Activated CD8-positive, alpha-beta T cell treated with anti-CD3 and anti-CD28 coated beads for 36 hours (primary cell): Measurements from ENCODE around the gene NALCN. TPM values are rescaled to one million over a fixed set of nuclear protein-coding genes. Genes with fewer than 3 reads are reported as not detected.

Source experiments
- ATAC-seq: fragments of 200-7000 bp; cut with Tn5 transposase; one replicate; pipeline ENCODE4 v1.10.0; 2021; ENCODE audit warnings: mild to moderate bottlenecking, moderate library complexity
- CTCF ChIA-PET: fragments of 350-600 bp; sonication (Branson Sonifier 250); formaldehyde crosslinking; loops from one replicate; lab custom pipeline; 2021; ENCODE audit warnings: antibody characterized with exemption; lab: Charles Lee
- POLR2A ChIA-PET: fragments of 350-600 bp; sonication (Branson Sonifier 250); formaldehyde crosslinking; loops from one replicate; lab custom pipeline; 2021; ENCODE audit warnings: antibody characterized with exemption; lab: Charles Lee
- DNase-seq: peaks from one replicate; pipeline ENCODE4 v3.0.0-alpha.2; 2020
- H3K27ac Mint-ChIP-seq: one replicate; pipeline ENCODE4 v1.8.0; 2021; ENCODE audit warnings: mild to moderate bottlenecking, mixed read lengths
- H3K27me3 Mint-ChIP-seq: one replicate; pipeline ENCODE4 v1.8.0; 2021; ENCODE audit warnings: mixed read lengths
- H3K36me3 Mint-ChIP-seq: one replicate; pipeline ENCODE4 v1.8.0; 2021; ENCODE audit warnings: low read depth, mixed read lengths
- H3K4me1 Mint-ChIP-seq: one replicate; pipeline ENCODE4 v1.8.0; 2021; ENCODE audit warnings: low read depth, mixed read lengths
- H3K4me3 Mint-ChIP-seq: one replicate; pipeline ENCODE4 v1.8.0; 2021; ENCODE audit warnings: mild to moderate bottlenecking, moderate library complexity, mixed read lengths
- H3K9me3 Mint-ChIP-seq: one replicate; pipeline ENCODE4 v1.8.0; 2021; ENCODE audit warnings: mixed read lengths
- intact Hi-C: fragments of 100-400 bp; cut with micrococcal nuclease; formaldehyde crosslinking; loops from one replicate; pipeline ENCODE4 v1.10.0; 2022
- total RNA-seq, 2 experiments: library from RNA; stranded (reverse); gene quantifications; one replicate each; pipeline ENCODE4 v1.2.3, GENCODE V29; 2021
- TF ChIP-seq, protein P1 (sequence below): fragments of 200-600 bp; IDR thresholded peaks from one replicate; pipeline ENCODE4 v1.8.0; 2022; ENCODE audit warnings: antibody characterized with exemption, mild to moderate bottlenecking

Gene NALCN
- total RNA-seq, 2 experiments from 2014 or later, result not detected

DNA sequence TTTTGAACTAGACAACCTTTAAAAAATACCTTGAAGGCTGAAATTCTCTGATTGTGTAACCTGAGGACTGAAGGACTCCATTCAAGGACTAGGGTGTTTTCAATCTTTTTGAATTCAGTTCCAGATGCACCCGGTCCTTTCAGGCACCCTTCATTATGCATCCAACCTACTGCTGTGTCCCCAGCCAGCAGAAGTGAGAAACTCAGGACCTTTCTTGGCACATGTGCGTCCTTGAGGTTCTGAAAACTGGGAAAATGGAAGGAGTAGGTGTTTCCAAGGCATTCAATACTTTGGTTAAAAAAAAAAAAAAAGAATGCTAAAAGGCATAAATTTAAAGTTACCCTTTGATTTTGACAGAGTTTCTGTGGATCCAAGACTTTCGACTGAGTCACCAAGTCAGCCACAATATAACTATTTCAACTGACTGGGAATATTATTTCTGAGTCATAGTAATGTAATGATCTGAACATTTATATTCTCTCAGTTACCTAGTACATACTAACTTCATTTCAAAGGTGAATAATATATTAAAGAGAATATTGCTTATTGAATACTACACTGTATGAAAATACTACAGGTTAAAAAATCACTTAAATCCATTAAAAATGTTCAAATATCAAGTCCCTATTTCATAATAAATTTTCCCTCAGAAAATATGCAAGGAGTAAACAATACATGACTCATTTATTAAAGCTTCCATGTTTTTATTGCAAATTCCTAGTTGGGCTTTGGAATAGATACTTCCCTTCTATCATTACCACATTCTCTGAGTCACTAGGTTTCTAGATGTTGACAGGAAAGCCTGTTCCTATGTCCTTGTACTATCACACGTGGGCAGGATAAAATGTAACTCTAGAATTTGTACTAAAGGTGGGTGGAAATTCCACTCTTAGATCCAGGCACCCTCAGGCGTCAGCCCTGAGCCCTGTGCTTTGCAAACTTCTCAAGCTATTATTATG is 33.8 kb upstream of the NALCN start:
- no peaks in the 10 kb centered on the region for H3K36me3 Mint-ChIP-seq
- no peaks in the 10 kb centered on the region for H3K9me3 Mint-ChIP-seq
- no peaks in the 10 kb centered on the region for H3K4me1 Mint-ChIP-seq
- no peak for DNase-seq
- no peak overlapping the region for H3K4me3 Mint-ChIP-seq
- intact Hi-C loops, result no loop called here
- ATAC-seq, result no peak
- H3K27ac Mint-ChIP-seq, result no peak overlapping the region
- POLR2A ChIA-PET, result no interaction called here
- H3K27me3 Mint-ChIP-seq, result peaks cover 17% of the 10 kb centered on the region
- TF ChIP-seq, protein P1, sequence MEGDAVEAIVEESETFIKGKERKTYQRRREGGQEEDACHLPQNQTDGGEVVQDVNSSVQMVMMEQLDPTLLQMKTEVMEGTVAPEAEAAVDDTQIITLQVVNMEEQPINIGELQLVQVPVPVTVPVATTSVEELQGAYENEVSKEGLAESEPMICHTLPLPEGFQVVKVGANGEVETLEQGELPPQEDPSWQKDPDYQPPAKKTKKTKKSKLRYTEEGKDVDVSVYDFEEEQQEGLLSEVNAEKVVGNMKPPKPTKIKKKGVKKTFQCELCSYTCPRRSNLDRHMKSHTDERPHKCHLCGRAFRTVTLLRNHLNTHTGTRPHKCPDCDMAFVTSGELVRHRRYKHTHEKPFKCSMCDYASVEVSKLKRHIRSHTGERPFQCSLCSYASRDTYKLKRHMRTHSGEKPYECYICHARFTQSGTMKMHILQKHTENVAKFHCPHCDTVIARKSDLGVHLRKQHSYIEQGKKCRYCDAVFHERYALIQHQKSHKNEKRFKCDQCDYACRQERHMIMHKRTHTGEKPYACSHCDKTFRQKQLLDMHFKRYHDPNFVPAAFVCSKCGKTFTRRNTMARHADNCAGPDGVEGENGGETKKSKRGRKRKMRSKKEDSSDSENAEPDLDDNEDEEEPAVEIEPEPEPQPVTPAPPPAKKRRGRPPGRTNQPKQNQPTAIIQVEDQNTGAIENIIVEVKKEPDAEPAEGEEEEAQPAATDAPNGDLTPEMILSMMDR, result no peak
- CTCF ChIA-PET, result no interaction called here

DNA sequence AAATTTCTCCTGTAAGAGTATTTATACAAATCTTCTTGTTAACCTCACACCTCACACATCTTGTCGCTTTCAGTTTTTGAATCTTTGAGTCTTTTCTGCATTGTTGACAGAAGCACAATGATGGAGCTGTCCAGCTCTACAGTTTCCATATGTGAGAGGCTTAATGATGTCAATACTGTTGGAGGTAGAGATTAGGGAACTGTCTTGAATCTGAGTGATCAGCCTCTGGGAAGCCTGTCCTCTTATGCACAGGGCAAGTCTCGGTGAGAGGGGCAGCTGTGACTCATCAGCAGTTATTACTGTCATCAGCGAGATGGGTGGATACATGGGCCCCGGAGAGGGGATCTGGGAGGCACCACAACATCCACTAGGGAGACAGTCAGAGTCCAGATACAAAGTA is 31.5 kb upstream of the NALCN start:
- no peak for ATAC-seq
- no peaks in the 10 kb centered on the region for H3K9me3 Mint-ChIP-seq
- TF ChIP-seq, protein P1, result no peak

DNA sequence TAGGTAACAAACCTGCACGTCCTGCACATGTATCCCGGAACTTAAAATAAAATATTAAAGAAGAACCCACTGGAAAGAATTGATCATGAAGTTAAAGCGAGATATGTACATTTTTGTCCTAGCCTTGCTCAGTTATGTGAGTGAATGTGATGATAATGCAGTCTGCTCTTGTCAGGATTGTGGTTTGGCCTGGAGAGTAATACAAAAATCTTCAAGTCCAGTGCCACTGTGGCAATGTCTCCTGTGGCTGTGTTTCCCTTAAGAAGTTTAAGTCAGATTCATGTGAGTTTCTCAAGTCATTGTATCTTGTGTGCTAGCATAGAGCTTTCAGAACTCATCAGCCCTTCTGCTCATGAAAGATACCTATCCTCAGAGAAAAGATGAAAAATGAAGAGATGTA is 18.2 kb upstream of the NALCN start:
- H3K27me3 Mint-ChIP-seq, result peaks cover 6% of the 10 kb centered on the region
- H3K27ac Mint-ChIP-seq, result no peak overlapping the region
- DNase-seq, result no peak

More for the DNA sequence above, 31.5 kb upstream of the NALCN start:
- no peak for DNase-seq
- Mint-ChIP-seq H3K4me3 (no peak overlapping the region), H3K36me3 (no peaks in the 10 kb centered on the region), H3K27me3 (peaks cover 3% of the 10 kb centered on the region), H3K4me1 (no peaks in the 10 kb centered on the region), H3K27ac (no peak overlapping the region)
- CTCF ChIA-PET, result interaction anchor here (0.9 kb wide), 1 partner anchor 10 kb away, joined by 3 read pairs; no protein-coding TSS in a partner anchor
- intact Hi-C loops, result no loop called here
- POLR2A ChIA-PET, result no interaction called here

DNA sequence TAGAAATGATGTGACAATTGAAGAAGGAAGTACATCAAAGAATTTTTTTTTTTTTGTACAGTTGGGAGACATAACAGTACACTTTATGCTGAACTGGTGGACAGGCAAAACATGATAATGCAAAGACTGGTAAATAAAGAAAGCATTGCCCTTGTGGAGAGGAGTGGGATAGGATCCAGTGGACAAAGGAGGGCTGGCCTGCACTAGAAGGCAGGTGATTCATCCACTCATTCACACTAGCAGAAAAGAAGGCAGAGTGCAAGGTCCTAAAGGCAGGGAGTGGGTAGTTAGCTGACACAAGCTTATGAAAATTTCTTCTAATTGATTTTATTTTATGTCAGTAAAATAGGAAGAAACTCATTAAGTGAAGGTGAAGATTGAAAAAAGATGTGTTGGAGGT is 17.6 kb upstream of the NALCN start:
- POLR2A ChIA-PET, result no interaction called here

More for the DNA sequence above, 18.2 kb upstream of the NALCN start:
- no peak for ATAC-seq
- ChIA-PET POLR2A (no interaction called here), CTCF (no interaction called here)
- no peaks in the 10 kb centered on the region for H3K36me3 Mint-ChIP-seq
- TF ChIP-seq, protein P1, result no peak
- no peak overlapping the region for H3K4me3 Mint-ChIP-seq
- intact Hi-C loops, result no loop called here
- H3K9me3 Mint-ChIP-seq, result no peaks in the 10 kb centered on the region
- H3K4me1 Mint-ChIP-seq, result no peaks in the 10 kb centered on the region

More for the DNA sequence above, 17.6 kb upstream of the NALCN start:
- Mint-ChIP-seq H3K4me3 (no peak overlapping the region), H3K9me3 (no peaks in the 10 kb centered on the region), H3K27ac (no peak overlapping the region), H3K36me3 (no peaks in the 10 kb centered on the region), H3K4me1 (no peaks in the 10 kb centered on the region), H3K27me3 (peaks cover 6% of the 10 kb centered on the region)
- ATAC-seq, result no peak
- DNase-seq, result no peak
- CTCF ChIA-PET, result no interaction called here
- intact Hi-C loops, result no loop called here
- TF ChIP-seq, protein P1, result no peak
